ENCODE measurements around the gene TMEM98.
"Not testable (repeated sequence)": the region's sequence is repeated elsewhere in the genome, so short reads cannot be mapped to it uniquely, and the experiment has no call there.

The TMEM98 gene

GRCh38 chr17:32971171-32971570 is 43.2 kb downstream of the TMEM98 start:
- DNase-seq (ENCODE audit: low read depth, low spot score), result peak; percentile 53
- peak overlapping the region; percentile 68 for H3K27ac ChIP-seq

- no peak for DNase-seq (ENCODE audit: low read depth, low spot score)
- no peak overlapping the region for H3K27ac ChIP-seq
Measured at GRCh38 chr17:32976131-32976530, 48.2 kb downstream of the TMEM98 start.

GRCh38 chr17:32976605-32977004 is 48.7 kb downstream of the TMEM98 start:
- no peak overlapping the region for H3K27ac ChIP-seq
- DNase-seq (ENCODE audit: low read depth, low spot score), result no peak

GRCh38 chr17:32980230-32980629 is 52.3 kb downstream of the TMEM98 start:
- H3K27ac ChIP-seq, result no peak overlapping the region
- no peak for DNase-seq (ENCODE audit: low read depth, low spot score)

GRCh38 chr17:32981611-32982010 is 53.7 kb downstream of the TMEM98 start:
- H3K27ac ChIP-seq; DNase-seq (ENCODE audit: low read depth, low spot score): not testable (repeated sequence)

- DNase-seq (ENCODE audit: low read depth, low spot score), result no peak
- no peak overlapping the region for H3K27ac ChIP-seq
Measured at GRCh38 chr17:32985050-32985756, 57.2 kb downstream of the TMEM98 start.

GRCh38 chr17:32987453-32987805 is 59.5 kb downstream of the TMEM98 start:
- H3K27ac ChIP-seq; DNase-seq (ENCODE audit: low read depth, low spot score): not testable (repeated sequence)

GRCh38 chr17:32987868-32988267 is 59.9 kb downstream of the TMEM98 start:
- DNase-seq (ENCODE audit: low read depth, low spot score); H3K27ac ChIP-seq: not testable (repeated sequence)

GRCh38 chr17:32988481-32989101 is 60.6 kb downstream of the TMEM98 start:
- no peak for DNase-seq (ENCODE audit: low read depth, low spot score)
- H3K27ac ChIP-seq, result no peak overlapping the region

GRCh38 chr17:32992321-32993033 is 64.5 kb downstream of the TMEM98 start:
- DNase-seq (ENCODE audit: low read depth, low spot score), result no peak

GRCh38 chr17:32993977-32994376 is 66.0 kb downstream of the TMEM98 start:
- no peak for DNase-seq (ENCODE audit: low read depth, low spot score)
- H3K27ac ChIP-seq, result no peak overlapping the region

More at GRCh38 chr17:32992321-32993033, 64.5 kb downstream of the TMEM98 start:
- no peak overlapping the region for H3K27ac ChIP-seq
